Tibial nerve (tissue), 4 donors: ENCODE data around the gene ARSG.

Experiments used
- CTCF ChIP-seq, 5 experiments: fragments of 200-600 bp in 3 of 5; fragments of 450-650 bp in 2 of 5; sonication (generic) in 3 of 5; IDR thresholded peaks; one replicate each; pipeline ENCODE4 v1.5.1; 2016 to 2019; ENCODE audit warnings: antibody characterized with exemption in 5 of 5, mild to moderate bottlenecking in 3 of 5, moderate library complexity in 2 of 5
- EP300 ChIP-seq, 2 donors: sonication (generic); formaldehyde crosslinking; IDR thresholded peaks; one replicate each; pipeline ENCODE4 v1.6.1; 2017; ENCODE audit warnings: antibody characterized with exemption in 2 of 2, mild to moderate bottlenecking in 1 of 2

- TF ChIP-seq CTCF (IDR thresholded peaks at IDR 0.05) (no peak), EP300 (IDR thresholded peaks at IDR 0.05) (no peak)
Observed at GRCh38 chr17:68248199-68248825, 43.0 kb upstream of the ARSG start.
